A549 (cell line): ENCODE results near the gene HOXB3. TPM values are rescaled to one million over a fixed set of nuclear protein-coding genes. Genes with fewer than 3 reads are reported as not detected.
A peak's percentile ranks its signal among the peaks of the same experiment; 100 is the strongest.

Experiments
- ATAC-seq, 2 experiments: fragments of 200-7000 bp in 1 of 2; fragments of >200 bp in 1 of 2; cut with Nextera tagmentation in 1 of 2; cut with Tn5 transposase in 1 of 2; 3 replicates each; pipeline versions ENCODE4 v1.8.0 to v1.9.1; 2018 to 2020; ENCODE audit warnings: mild to moderate bottlenecking in 1 of 2, moderate library complexity in 1 of 2
- CTCF ChIA-PET: fragments of 300-600 bp; sonication (Branson Sonifier 250); formaldehyde crosslinking; extraction: SDS; loops from one replicate; lab custom pipeline; 2021; ENCODE audit warnings: antibody characterized with exemption, inconsistent platforms; lab: Yijun Ruan, JAX
- POLR2A ChIA-PET: fragments of 350-600 bp; formaldehyde crosslinking; extraction: SDS; loops from one replicate; lab custom pipeline; 2021; ENCODE audit warnings: antibody characterized with exemption, inconsistent platforms; lab: Yijun Ruan, JAX
- DNase-seq, 2 experiments: peaks; one replicate each; pipeline versions ENCODE4 v3.0.0 to v3.0.0-alpha.2; 2011 to 2016; ENCODE audit warnings: low read depth in 1 of 2, low spot score in 1 of 2
- FAIRE-seq: peaks from 2 replicates; lab custom pipeline; 2011; peaks lifted over from hg19 to GRCh38; lab: Jason Lieb, UNC
- H3K27ac ChIP-seq, 2 experiments: fragments of >200 bp; sonication (Bioruptor Twin); formaldehyde crosslinking; 3 replicates each; pipeline ENCODE4 v1.5.1; 2016 to 2017
- H3K4me1 ChIP-seq: fragments of >200 bp; sonication (Bioruptor Twin); formaldehyde crosslinking; 3 replicates; pipeline ENCODE4 v1.6.1; 2016
- H3K4me2 ChIP-seq: fragments of >200 bp; sonication (Bioruptor Twin); formaldehyde crosslinking; 3 replicates; pipeline ENCODE4 v1.6.1; 2016
- H3K4me3 ChIP-seq: fragments of >200 bp; sonication (Bioruptor Twin); formaldehyde crosslinking; 3 replicates; pipeline ENCODE4 v1.5.1; 2016
- H3K9me3 ChIP-seq: fragments of >200 bp; sonication (Bioruptor Twin); formaldehyde crosslinking; 3 replicates; pipeline ENCODE4 v1.6.1; 2016
- CBX2 ChIP-seq: fragments of 200-600 bp; sonication (generic); IDR thresholded peaks from 2 replicates; pipeline ENCODE4 v1.6.1; 2016; ENCODE audit warnings: low read depth, mild to moderate bottlenecking, borderline replicate concordance
- CEBPB ChIP-seq, 2 experiments: fragments of >200 bp in 1 of 2; sonication (Bioruptor Twin) in 1 of 2; formaldehyde crosslinking in 1 of 2; IDR thresholded peaks; 2 replicates each; pipeline ENCODE4 v1.6.1; 2012 to 2016
- CHD4 ChIP-seq: fragments of 200-600 bp; sonication (generic); IDR thresholded peaks from 2 replicates; pipeline ENCODE4 v1.6.1; 2016; ENCODE audit warnings: antibody characterized with exemption, mild to moderate bottlenecking, borderline replicate concordance
- EHMT2 ChIP-seq: fragments of 200-600 bp; sonication (generic); IDR thresholded peaks from 2 replicates; pipeline ENCODE4 v1.6.1; 2016; ENCODE audit warnings: antibody characterized with exemption, low read depth, mild to moderate bottlenecking, moderate library complexity
- ELK1 ChIP-seq: fragments of 150-350 bp; IDR thresholded peaks from 2 replicates; pipeline ENCODE4 v1.6.1; 2014; ENCODE audit warnings: low read depth, mild to moderate bottlenecking, low read length
- EP300 ChIP-seq, 2 experiments: fragments of >200 bp; sonication (Bioruptor Twin); formaldehyde crosslinking; IDR thresholded peaks; 2 replicates in 1 of 2; 3 replicates in 1 of 2; pipeline ENCODE4 v1.6.1; 2016 to 2017
- ESRRA ChIP-seq: fragments of 150-350 bp; IDR thresholded peaks from 2 replicates; pipeline ENCODE4 v1.6.1; 2014; ENCODE audit warnings: mild to moderate bottlenecking, low read length, borderline replicate concordance
- FOSB ChIP-seq: fragments of 250-450 bp; sonication (Bioruptor Pico); IDR thresholded peaks from 2 replicates; pipeline ENCODE4 v1.5.0; 2020; ENCODE audit warnings: mild to moderate bottlenecking, moderate library complexity
- GATA3 ChIP-seq: IDR thresholded peaks from 2 replicates; pipeline ENCODE4 v1.6.1; 2012; ENCODE audit warnings: borderline replicate concordance
- HEYL ChIP-seq: fragments of 250-450 bp; sonication (Bioruptor Pico); IDR thresholded peaks from 2 replicates; pipeline ENCODE4 v1.8.0; 2021; ENCODE audit warnings: mild to moderate bottlenecking, moderate library complexity
- JUN ChIP-seq, 2 experiments: fragments of >200 bp; sonication (Bioruptor Twin); formaldehyde crosslinking; IDR thresholded peaks; 2 replicates in 1 of 2; 3 replicates in 1 of 2; pipeline ENCODE4 v1.6.1; 2016 to 2017
- KDM1A ChIP-seq: fragments of 200-600 bp; sonication (generic); IDR thresholded peaks from 2 replicates; pipeline ENCODE4 v1.6.1; 2016; ENCODE audit warnings: low read depth, mild to moderate bottlenecking
- NPAS2 ChIP-seq: fragments of 250-450 bp; sonication (Bioruptor Pico); IDR thresholded peaks from 2 replicates; pipeline ENCODE4 v1.8.0; 2022; ENCODE audit warnings: mild to moderate bottlenecking, moderate library complexity, borderline replicate concordance
- RFX5 ChIP-seq: fragments of 450-650 bp; IDR thresholded peaks from 2 replicates; pipeline ENCODE4 v1.7.1; 2014; ENCODE audit warnings: antibody characterized with exemption, mild to moderate bottlenecking, moderate library complexity
- RNF2 ChIP-seq: fragments of 200-600 bp; sonication (generic); IDR thresholded peaks from 2 replicates; pipeline ENCODE4 v1.6.1; 2016; ENCODE audit warnings: low read depth, mild to moderate bottlenecking, antibody characterized with exemption, moderate library complexity, borderline replicate concordance
- SREBF2 ChIP-seq: fragments of 450-650 bp; IDR thresholded peaks from 2 replicates; pipeline ENCODE4 v1.6.1; 2014; ENCODE audit warnings: mild to moderate bottlenecking, moderate library complexity
- TP53 ChIP-seq: fragments of 250-450 bp; sonication (Bioruptor Pico); IDR thresholded peaks from 2 replicates; pipeline ENCODE4 v1.5.0; 2021; ENCODE audit warnings: mild to moderate bottlenecking, moderate library complexity
- ZFP36 ChIP-seq: fragments of 450-650 bp; IDR thresholded peaks from 2 replicates; pipeline ENCODE4 v1.6.1; 2014; ENCODE audit warnings: borderline replicate concordance; ENCODE audit not compliant: partially characterized antibody
- ZNF302 ChIP-seq: fragments of 250-450 bp; sonication (Bioruptor Pico); IDR thresholded peaks from 2 replicates; pipeline ENCODE4 v1.9.0; 2021; ENCODE audit warnings: inconsistent platforms, mild to moderate bottlenecking, moderate library complexity
- WGBS: methylation state at CpG from one replicate; pipeline ENCODE4 v1.1.6; 2017; ENCODE audit errors: missing lambda C conversion rate; 5-methylcytosine and 5-hydroxymethylcytosine counted together
- polyA plus RNA-seq, 4 experiments: library from polyadenylated mRNA; depleted of rRNA in 3 of 4; stranded (reverse); fragments of >200 nt; fragmentation: RNase III in 1 of 4; extraction: RNeasy Plus Mini Kit Qiagen cat#74134 plus additional on column Dnase treatment in 1 of 4; gene quantifications; 2 replicates in 3 of 4; 3 replicates in 1 of 4; pipeline ENCODE4 v1.2.3, GENCODE V29; 2011 to 2017
- TF ChIP-seq, protein P1 (sequence below): IDR thresholded peaks from 2 replicates; pipeline ENCODE4 v1.6.1; 2012
- TF ChIP-seq, protein P2 (sequence below): fragments of 250-450 bp; sonication (Bioruptor Pico); IDR thresholded peaks from 2 replicates; pipeline ENCODE4 v1.5.0; 2020; ENCODE audit warnings: low read depth, mild to moderate bottlenecking, moderate library complexity

HOXB3 gene
- polyA plus RNA-seq, 2 of the 4 experiments (the other 2 are of a cell fraction), result 8.6 to 17.0 TPM

DNA sequence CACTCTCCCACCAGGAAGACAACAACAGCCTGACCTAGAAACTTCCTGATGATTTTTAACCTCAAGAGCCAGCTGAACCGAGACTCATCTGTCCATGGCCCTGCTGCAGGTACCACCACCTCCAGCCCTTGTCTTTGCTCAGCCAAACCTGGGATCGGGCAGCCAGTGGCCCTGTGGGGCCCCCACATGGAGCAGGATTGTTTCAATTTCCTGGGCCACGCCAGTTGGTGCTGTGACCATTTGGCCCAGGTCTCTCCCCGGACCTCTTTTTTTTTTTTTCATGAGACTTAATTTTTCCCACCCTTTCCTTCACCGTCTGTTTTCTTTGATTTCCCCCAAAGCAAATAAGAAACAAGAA is 36.9 kb downstream of the HOXB3 start:
- TF ChIP-seq EHMT2, result no peak
- no peak for TF ChIP-seq ELK1
- DNase-seq, result no peak
- 67% methylated on average over 5 of the region's 5 CpGs for WGBS
- ChIA-PET CTCF (interaction anchor here (1.8 kb wide), 1 partner anchor 61 kb away, joined by 9 read pairs; no protein-coding TSS in a partner anchor), POLR2A (no interaction called here)
- Histone ChIP-seq H3K4me1 (peaks cover 31% of the 10 kb centered on the region), H3K4me3 (no peak overlapping the region), H3K9me3 (no peaks in the 10 kb centered on the region), H3K4me2 (peak overlapping the region; percentile 89; the same call in 2 of the 3 replicates), H3K27ac (peak overlapping the region; percentile 1 to 34; a peak in 3 of 6 replicates)
- FAIRE-seq, result no peak
- peak in 1 of 2 experiments; percentile 1; a peak in 1 of 6 replicates for ATAC-seq

- Histone ChIP-seq H3K27ac (peak overlapping the region; percentile 1 to 34; a peak in 3 of 6 replicates), H3K4me2 (peak overlapping the region; percentile 89; the same call in 2 of the 3 replicates), H3K4me3 (no peak overlapping the region), H3K4me1 (peaks cover 31% of the 10 kb centered on the region), H3K9me3 (no peaks in the 10 kb centered on the region)
- WGBS, result 84% methylated on average over 11 of the region's 11 CpGs
- FAIRE-seq (peak; percentile 68), DNase-seq (no peak), ATAC-seq (peak in 1 of 2 experiments; percentile 2; a peak in 1 of 6 replicates)
- ChIA-PET POLR2A (no interaction called here), CTCF (no interaction called here)
- TF ChIP-seq KDM1A (no peak), GATA3 (no peak), HEYL (CRISPR knock-in tag) (no peak), ZNF302 (no peak), RNF2 (no peak), TP53 (CRISPR knock-in tag) (no peak), ESRRA (no peak), CEBPB (IDR thresholded peaks at IDR 0.05) (no peak), ELK1 (no peak), NPAS2 (CRISPR knock-in tag) (no peak), JUN (IDR thresholded peaks at IDR 0.05) (no peak)
- TF ChIP-seq, protein P1, sequence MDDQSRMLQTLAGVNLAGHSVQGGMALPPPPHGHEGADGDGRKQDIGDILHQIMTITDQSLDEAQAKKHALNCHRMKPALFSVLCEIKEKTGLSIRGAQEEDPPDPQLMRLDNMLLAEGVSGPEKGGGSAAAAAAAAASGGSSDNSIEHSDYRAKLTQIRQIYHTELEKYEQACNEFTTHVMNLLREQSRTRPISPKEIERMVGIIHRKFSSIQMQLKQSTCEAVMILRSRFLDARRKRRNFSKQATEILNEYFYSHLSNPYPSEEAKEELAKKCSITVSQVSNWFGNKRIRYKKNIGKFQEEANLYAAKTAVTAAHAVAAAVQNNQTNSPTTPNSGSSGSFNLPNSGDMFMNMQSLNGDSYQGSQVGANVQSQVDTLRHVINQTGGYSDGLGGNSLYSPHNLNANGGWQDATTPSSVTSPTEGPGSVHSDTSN, result no peak
These were observed 37.4 kb downstream of the HOXB3 start for GRCh38 chr17:48552466-48553189.

DNA sequence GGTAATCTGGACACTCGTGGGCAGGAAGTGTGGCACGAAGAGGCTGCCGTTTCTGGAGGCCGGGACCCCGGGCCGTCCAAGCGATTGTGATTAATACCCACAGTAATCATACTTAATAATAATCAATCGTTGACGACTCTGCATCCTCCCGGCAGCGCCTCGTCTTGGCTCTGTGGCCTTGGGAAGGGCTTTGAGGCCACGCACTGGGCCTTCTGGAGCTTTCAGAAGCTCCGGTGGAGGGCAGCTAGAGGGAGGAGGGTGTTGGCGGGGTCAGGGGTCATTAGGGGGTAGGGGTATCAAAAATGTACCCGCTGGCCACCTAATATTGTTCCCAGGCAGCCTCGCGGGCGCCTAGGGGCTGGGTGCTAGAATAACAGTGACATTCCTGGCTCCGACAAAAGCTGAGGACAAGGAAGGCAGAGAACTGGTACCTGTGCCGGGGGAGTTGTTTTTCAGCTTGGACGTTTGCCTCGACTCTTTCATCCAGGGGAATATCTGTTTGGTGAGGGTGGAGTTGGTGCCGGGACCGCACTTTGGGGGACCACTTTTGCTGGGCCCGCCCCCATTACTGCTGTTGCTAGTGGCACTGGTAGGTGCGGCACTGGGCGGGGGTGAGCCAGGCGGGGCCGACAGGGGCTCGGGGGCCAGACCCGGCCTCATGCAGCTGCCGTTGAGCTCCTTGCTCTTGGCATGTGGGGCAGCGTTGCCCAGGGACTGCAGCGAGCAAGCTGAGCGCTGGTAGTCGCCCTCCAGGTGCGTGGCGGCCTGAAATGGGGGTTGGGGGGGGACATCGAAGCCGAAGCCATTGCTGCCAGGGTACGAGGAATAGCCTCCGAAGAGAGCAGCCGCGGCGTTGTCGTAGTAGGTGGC is 38.2 kb downstream of the HOXB3 start:
- WGBS, result 90% methylated on average over 46 of the region's 47 CpGs
- TF ChIP-seq, protein P2, sequence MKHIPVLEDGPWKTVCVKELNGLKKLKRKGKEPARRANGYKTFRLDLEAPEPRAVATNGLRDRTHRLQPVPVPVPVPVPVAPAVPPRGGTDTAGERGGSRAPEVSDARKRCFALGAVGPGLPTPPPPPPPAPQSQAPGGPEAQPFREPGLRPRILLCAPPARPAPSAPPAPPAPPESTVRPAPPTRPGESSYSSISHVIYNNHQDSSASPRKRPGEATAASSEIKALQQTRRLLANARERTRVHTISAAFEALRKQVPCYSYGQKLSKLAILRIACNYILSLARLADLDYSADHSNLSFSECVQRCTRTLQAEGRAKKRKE (CRISPR knock-in tag), result no peak
- no peak for TF ChIP-seq ESRRA
- TF ChIP-seq SREBF2, result no peak
- TF ChIP-seq CBX2, result no peak
- TF ChIP-seq TP53 (CRISPR knock-in tag), result no peak
- TF ChIP-seq ZFP36, result no peak
- no peak for TF ChIP-seq EP300 (IDR thresholded peaks at IDR 0.05)
- TF ChIP-seq FOSB (CRISPR knock-in tag), result no peak
- TF ChIP-seq, protein P1, result no peak
- no peak for TF ChIP-seq RFX5
- TF ChIP-seq CHD4, result no peak
- ChIA-PET POLR2A (interaction anchor here (0.6 kb wide), 1 partner anchor 449 kb away, joined by 4 read pairs; no protein-coding TSS in a partner anchor), CTCF (no interaction called here)
- H3K9me3 ChIP-seq, result no peaks in the 10 kb centered on the region
- no peak overlapping the region for H3K4me3 ChIP-seq
- H3K27ac ChIP-seq, result no peak overlapping the region
- no peak for DNase-seq
- no peak for ATAC-seq
- H3K4me2 ChIP-seq, result no peak overlapping the region
- H3K4me1 ChIP-seq, result peaks cover 32% of the 10 kb centered on the region
- no peak for FAIRE-seq
